Astrocyte (in vitro differentiated cells and primary cell): ENCODE measurements around the gene ISG20L2. TPM values are rescaled to one million over a fixed set of nuclear protein-coding genes. Genes with fewer than 3 reads are reported as not detected.

Source experiments
- DNase-seq: peaks from one replicate; pipeline ENCODE4 v3.0.0-alpha.2; 2010; ENCODE audit warnings: low read depth
- FAIRE-seq: peaks from 2 replicates; lab custom pipeline; 2011; peaks lifted over from hg19 to GRCh38; lab: Jason Lieb, UNC
- H2AFZ ChIP-seq: 2 replicates; pipeline ENCODE4 v1.6.0; 2012; ENCODE audit warnings: low read depth, low read length, inconsistent platforms
- H3K27ac ChIP-seq: 2 replicates; pipeline ENCODE4 v1.5.1; 2011; ENCODE audit warnings: low read depth, low read length, inconsistent platforms
- H3K27me3 ChIP-seq: 2 replicates; pipeline ENCODE4 v1.6.0; 2011; ENCODE audit warnings: low read length, inconsistent platforms; ENCODE audit not compliant: insufficient read depth
- H3K36me3 ChIP-seq: 2 replicates; pipeline ENCODE4 v1.5.1; 2011; ENCODE audit warnings: low read length, inconsistent platforms; ENCODE audit not compliant: insufficient read depth
- H3K4me1 ChIP-seq: 2 replicates; pipeline ENCODE4 v1.5.1; 2011; ENCODE audit warnings: low read length, inconsistent platforms; ENCODE audit not compliant: insufficient read depth
- H3K4me2 ChIP-seq: 2 replicates; pipeline ENCODE4 v1.6.0; 2012; ENCODE audit warnings: low read length, inconsistent platforms
- H3K4me3 ChIP-seq: 2 replicates; pipeline ENCODE4 v1.5.1; 2011; ENCODE audit warnings: low read depth, mild to moderate bottlenecking, low read length, inconsistent platforms; ENCODE audit not compliant: insufficient read depth
- H3K79me2 ChIP-seq: 2 replicates; pipeline ENCODE4 v1.6.0; 2012; ENCODE audit warnings: mild to moderate bottlenecking, low read length, inconsistent platforms; ENCODE audit not compliant: insufficient read depth
- H3K9ac ChIP-seq: 2 replicates; pipeline ENCODE4 v1.6.0; 2012; ENCODE audit warnings: mild to moderate bottlenecking, low read length, inconsistent platforms
- H3K9me3 ChIP-seq: 2 replicates; pipeline ENCODE4 v1.5.1; 2012; ENCODE audit warnings: low read depth, mild to moderate bottlenecking, low read length, inconsistent platforms; ENCODE audit not compliant: insufficient read depth
- H4K20me1 ChIP-seq: 2 replicates; pipeline ENCODE4 v1.6.0; 2012; ENCODE audit warnings: low read length, inconsistent platforms; ENCODE audit not compliant: insufficient read depth
- H3K27ac Mint-ChIP-seq: one replicate; pipeline ENCODE4 v1.8.0; 2021; ENCODE audit warnings: mild to moderate bottlenecking, mixed read lengths; ENCODE audit not compliant: unreplicated experiment
- H3K27me3 Mint-ChIP-seq: one replicate; pipeline ENCODE4 v1.8.0; 2021; ENCODE audit warnings: low read depth, mixed read lengths; ENCODE audit not compliant: unreplicated experiment
- H3K36me3 Mint-ChIP-seq: one replicate; pipeline ENCODE4 v1.8.0; 2021; ENCODE audit warnings: low read depth, mixed read lengths; ENCODE audit not compliant: unreplicated experiment
- H3K4me1 Mint-ChIP-seq: one replicate; pipeline ENCODE4 v1.8.0; 2021; ENCODE audit warnings: low read depth, mixed read lengths; ENCODE audit not compliant: unreplicated experiment
- H3K4me3 Mint-ChIP-seq: one replicate; pipeline ENCODE4 v1.8.0; 2021; ENCODE audit warnings: mild to moderate bottlenecking, moderate library complexity, mixed read lengths; ENCODE audit not compliant: unreplicated experiment
- H3K9me3 Mint-ChIP-seq: one replicate; pipeline ENCODE4 v1.8.0; 2021; ENCODE audit warnings: mild to moderate bottlenecking, mixed read lengths; ENCODE audit not compliant: unreplicated experiment
- CTCF ChIP-seq: IDR thresholded peaks from 2 replicates; pipeline ENCODE4 v1.5.1; 2011; ENCODE audit warnings: low read depth, mild to moderate bottlenecking, inconsistent platforms, low read length, moderate library complexity; ENCODE audit not compliant: insufficient read depth
- EZH2 ChIP-seq: IDR thresholded peaks from 2 replicates; pipeline ENCODE4 v1.6.1; 2012; ENCODE audit warnings: mild to moderate bottlenecking, low read length, inconsistent platforms; ENCODE audit not compliant: insufficient read depth
- total RNA-seq: library from RNA; stranded (reverse); gene quantifications from 2 replicates; pipeline ENCODE4 v1.2.1, GENCODE V29; 2021

The ISG20L2 gene
- total RNA-seq, 1 donor from 2014 or later: 33.4 TPM

GRCh38 chr1:156692441-156692924 lies 36.1 kb downstream of the ISG20L2 start:
- peak overlapping the region; percentile 79 for H3K27ac Mint-ChIP-seq
- H3K9ac ChIP-seq: no peak overlapping the region
- peaks cover 2% of the 10 kb centered on the region for H3K27me3 ChIP-seq
- no peak overlapping the region for H3K4me3 ChIP-seq
- no peaks in the 10 kb centered on the region for H4K20me1 ChIP-seq
- peaks cover 29% of the 10 kb centered on the region for H3K4me1 ChIP-seq
- H3K36me3 Mint-ChIP-seq: no peaks in the 10 kb centered on the region
- peak overlapping the region; percentile 55 for H3K4me2 ChIP-seq
- H3K27ac ChIP-seq: no peak overlapping the region
- H3K9me3 Mint-ChIP-seq: no peaks in the 10 kb centered on the region
- H3K9me3 ChIP-seq: no peaks in the 10 kb centered on the region
- H3K27me3 Mint-ChIP-seq: no peaks in the 10 kb centered on the region
- H2AFZ ChIP-seq: no peak overlapping the region
- FAIRE-seq (no peak), DNase-seq (no peak)
- peak overlapping the region; percentile 45 for H3K4me3 Mint-ChIP-seq
- H3K79me2 ChIP-seq: no peaks in the 10 kb centered on the region
- H3K4me1 Mint-ChIP-seq: peaks cover 48% of the 10 kb centered on the region
- TF ChIP-seq EZH2 (no peak), CTCF (no peak)
- no peaks in the 10 kb centered on the region for H3K36me3 ChIP-seq

DNA sequence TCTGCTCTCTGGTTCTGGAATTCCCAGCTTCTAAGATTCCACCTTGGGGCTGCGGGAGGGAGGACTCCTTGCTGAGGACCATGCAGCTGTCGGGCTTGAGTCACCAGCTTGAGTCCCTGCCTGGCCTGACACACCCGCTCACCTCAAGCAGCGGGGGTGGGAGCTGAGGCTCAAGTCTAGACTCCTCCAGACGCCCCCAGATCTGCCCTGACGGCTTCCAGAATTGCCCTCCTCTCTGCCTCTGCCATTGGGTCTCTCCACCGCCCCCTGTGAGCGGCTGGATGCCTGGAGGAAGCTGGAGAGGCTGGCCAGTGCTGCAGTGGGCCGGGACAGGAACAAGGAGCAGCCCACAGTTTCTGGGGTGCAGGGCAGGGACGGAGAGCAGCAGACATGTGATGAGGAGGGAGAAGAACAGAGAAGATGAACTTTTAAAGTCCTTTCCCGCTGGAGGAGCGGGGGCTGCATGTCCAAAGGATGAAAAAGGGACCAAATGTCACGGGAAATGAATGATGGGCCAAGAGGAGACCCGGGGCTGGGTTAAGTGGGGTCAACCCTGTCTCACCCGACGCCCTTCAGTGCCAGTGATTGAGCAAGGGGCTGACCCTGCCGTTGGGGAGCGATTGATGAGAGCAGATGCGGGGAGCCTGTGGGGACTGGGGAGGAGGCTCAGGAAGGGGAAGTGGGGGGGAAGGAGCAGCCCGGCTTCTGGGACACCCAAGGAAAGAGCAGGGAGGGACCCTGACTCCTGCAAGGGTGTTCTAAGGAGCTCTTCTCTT lies 36.7 kb downstream of the ISG20L2 start:
- H3K9ac ChIP-seq: no peak overlapping the region
- H3K79me2 ChIP-seq: no peaks in the 10 kb centered on the region
- no peak overlapping the region for H3K4me3 ChIP-seq
- Mint-ChIP-seq H3K9me3 (no peaks in the 10 kb centered on the region), H3K36me3 (no peaks in the 10 kb centered on the region), H3K27me3 (no peaks in the 10 kb centered on the region), H3K4me1 (peaks cover 48% of the 10 kb centered on the region), H3K27ac (peak overlapping the region; percentile 79), H3K4me3 (peak overlapping the region; percentile 77)
- H4K20me1 ChIP-seq: no peaks in the 10 kb centered on the region
- H2AFZ ChIP-seq: peak overlapping the region; percentile 58
- peaks cover 29% of the 10 kb centered on the region for H3K4me1 ChIP-seq
- H3K27me3 ChIP-seq: peaks cover 2% of the 10 kb centered on the region
- TF ChIP-seq EZH2: no peak
- TF ChIP-seq CTCF: no peak
- DNase-seq: no peak
- FAIRE-seq: no peak
- no peaks in the 10 kb centered on the region for H3K36me3 ChIP-seq
- H3K4me2 ChIP-seq: peak overlapping the region; percentile 55
- H3K27ac ChIP-seq: no peak overlapping the region
- no peaks in the 10 kb centered on the region for H3K9me3 ChIP-seq

- H3K36me3 ChIP-seq: no peaks in the 10 kb centered on the region
- no peaks in the 10 kb centered on the region for H3K9me3 Mint-ChIP-seq
- H3K36me3 Mint-ChIP-seq: no peaks in the 10 kb centered on the region
- H3K27me3 ChIP-seq: no peaks in the 10 kb centered on the region
- no peaks in the 10 kb centered on the region for H3K9me3 ChIP-seq
- TF ChIP-seq EZH2 (no peak), CTCF (no peak)
- H3K27ac Mint-ChIP-seq: peak overlapping the region; percentile 79
- no peak overlapping the region for H3K27ac ChIP-seq
- DNase-seq (no peak), FAIRE-seq (no peak)
- H3K4me3 Mint-ChIP-seq: no peak overlapping the region
- H3K9ac ChIP-seq: no peak overlapping the region
- H2AFZ ChIP-seq: no peak overlapping the region
- H3K27me3 Mint-ChIP-seq: no peaks in the 10 kb centered on the region
- H3K4me1 ChIP-seq: peaks cover 29% of the 10 kb centered on the region
- no peak overlapping the region for H3K4me3 ChIP-seq
- H3K79me2 ChIP-seq: no peaks in the 10 kb centered on the region
- H3K4me1 Mint-ChIP-seq: peaks cover 48% of the 10 kb centered on the region
- H3K4me2 ChIP-seq: peak overlapping the region; percentile 55
- H4K20me1 ChIP-seq: no peaks in the 10 kb centered on the region
Observed at GRCh38 chr1:156691191-156691590, 37.4 kb downstream of the ISG20L2 start.
